Parathyroid adenoma (tissue), 2 donors: Measurements from ENCODE around the gene CEP76.

Experiments used
- H2AFZ ChIP-seq: fragments of 300-600 bp; sonication (generic); one replicate; pipeline ENCODE4 v1.7.0; 2017; ENCODE audit warnings: antibody characterized with exemption, mild to moderate bottlenecking
- H3K27ac ChIP-seq: fragments of 300-600 bp; sonication (generic); one replicate; pipeline ENCODE4 v1.7.0; 2017
- H3K27me3 ChIP-seq: fragments of 300-600 bp; sonication (generic); one replicate; pipeline ENCODE4 v1.7.0; 2017; ENCODE audit warnings: low read length; ENCODE audit not compliant: control insufficient read depth, insufficient read depth
- H3K36me3 ChIP-seq: fragments of 300-600 bp; sonication (generic); one replicate; pipeline ENCODE4 v1.7.0; 2017; ENCODE audit warnings: low read length; ENCODE audit not compliant: control insufficient read depth, insufficient read depth
- H3K4me1 ChIP-seq: fragments of 300-600 bp; sonication (generic); one replicate; pipeline ENCODE4 v1.7.0; 2017; ENCODE audit warnings: control low read depth
- H3K4me2 ChIP-seq: fragments of 300-600 bp; sonication (generic); one replicate; pipeline ENCODE4 v1.7.0; 2017; ENCODE audit warnings: low read length
- H3K4me3 ChIP-seq: fragments of 300-600 bp; sonication (generic); one replicate; pipeline ENCODE4 v1.7.0; 2017; ENCODE audit warnings: low read depth, low read length
- H3K79me2 ChIP-seq: fragments of 300-600 bp; sonication (generic); one replicate; pipeline ENCODE4 v1.7.0; 2017; ENCODE audit warnings: control low read depth
- H3K9ac ChIP-seq: fragments of 300-600 bp; sonication (generic); one replicate; pipeline ENCODE4 v1.7.0; 2017; ENCODE audit warnings: mild to moderate bottlenecking
- H3K9me3 ChIP-seq: fragments of 300-600 bp; sonication (generic); one replicate; pipeline ENCODE4 v1.7.0; 2017; ENCODE audit warnings: low read length; ENCODE audit not compliant: control insufficient read depth
- CTCF ChIP-seq: fragments of 300-600 bp; sonication (generic); IDR thresholded peaks from one replicate; pipeline ENCODE4 v1.7.0; 2017; ENCODE audit warnings: antibody characterized with exemption, mild to moderate bottlenecking
- donor health status: primary hyperparathyroidism.

The CEP76 gene

DNA sequence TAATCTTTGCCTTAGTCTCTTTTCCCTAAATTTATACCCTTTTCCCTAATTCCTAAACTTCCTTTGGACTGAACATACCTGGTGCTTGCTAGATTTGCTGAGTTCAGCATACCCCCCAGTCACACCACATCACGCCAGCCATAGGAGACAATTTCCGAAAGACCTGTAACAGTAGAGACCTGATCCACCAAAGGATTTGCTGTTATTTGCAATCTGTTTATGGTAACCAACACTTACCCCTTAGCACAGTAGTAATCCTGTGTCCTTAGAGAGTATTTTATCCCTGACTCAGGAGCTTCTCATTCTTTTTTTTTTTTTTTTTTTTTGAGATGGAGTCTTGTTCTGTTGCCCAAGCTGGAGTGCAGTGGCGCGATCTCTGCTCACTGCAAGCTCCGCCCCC is 8.9 kb upstream of the CEP76 start:
- TF ChIP-seq CTCF: no peak
- Histone ChIP-seq H2AFZ (no peak overlapping the region), H3K27me3 (no peaks in the 10 kb centered on the region), H3K4me2 (no peak overlapping the region), H3K9ac (no peak overlapping the region), H3K9me3 (no peaks in the 10 kb centered on the region), H3K27ac (no peak overlapping the region), H3K4me1 (no peaks in the 10 kb centered on the region), H3K79me2 (no peaks in the 10 kb centered on the region), H3K36me3 (no peaks in the 10 kb centered on the region), H3K4me3 (no peak overlapping the region)

GRCh38 chr18:12703664-12704063 is 1.1 kb upstream of the CEP76 start:
- H3K27me3 ChIP-seq: no peaks in the 10 kb centered on the region
- no peaks in the 10 kb centered on the region for H3K36me3 ChIP-seq
- H3K4me1 ChIP-seq: peaks cover 8% of the 10 kb centered on the region
- no peaks in the 10 kb centered on the region for H3K9me3 ChIP-seq
- H3K79me2 ChIP-seq: peaks cover 25% of the 10 kb centered on the region
- peak overlapping the region; percentile 86 for H3K4me3 ChIP-seq
- H3K27ac ChIP-seq: peak overlapping the region; percentile 96
- H3K4me2 ChIP-seq: peak overlapping the region; percentile 66
- no peak for TF ChIP-seq CTCF
- peak overlapping the region; percentile 81 for H2AFZ ChIP-seq
- H3K9ac ChIP-seq: no peak overlapping the region

- peaks cover 25% of the 10 kb centered on the region for H3K79me2 ChIP-seq
- H2AFZ ChIP-seq: peak overlapping the region; percentile 81
- peak overlapping the region; percentile 93 for H3K9ac ChIP-seq
- H3K27ac ChIP-seq: peak overlapping the region; percentile 96
- peak overlapping the region; percentile 66 for H3K4me2 ChIP-seq
- H3K9me3 ChIP-seq: no peaks in the 10 kb centered on the region
- no peaks in the 10 kb centered on the region for H3K27me3 ChIP-seq
- TF ChIP-seq CTCF: no peak
- H3K36me3 ChIP-seq: no peaks in the 10 kb centered on the region
- peak overlapping the region; percentile 86 for H3K4me3 ChIP-seq
- H3K4me1 ChIP-seq: peaks cover 8% of the 10 kb centered on the region
Measured at GRCh38 chr18:12703096-12703567, 609 bp upstream of the CEP76 start.

DNA sequence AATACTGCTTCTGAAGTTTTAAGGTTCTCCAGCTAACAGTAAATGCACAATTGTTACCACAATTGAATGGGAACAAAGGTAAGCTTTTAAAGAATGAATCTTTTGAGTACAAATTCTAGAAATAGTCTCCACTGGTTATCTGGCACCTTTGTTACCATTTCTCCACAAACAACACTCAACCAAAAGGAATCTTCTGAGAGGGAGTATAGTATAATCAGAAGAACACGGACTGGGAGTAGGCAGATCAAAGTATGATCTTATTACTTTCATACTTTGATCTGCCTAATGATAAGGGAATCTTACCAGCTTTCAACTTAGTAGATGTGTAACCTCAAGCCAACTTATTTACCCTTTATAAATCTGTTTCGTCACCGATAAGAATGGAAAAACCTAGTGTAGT is 1.4 kb downstream of the CEP76 start:
- Histone ChIP-seq H3K79me2 (peaks cover 25% of the 10 kb centered on the region), H3K27ac (no peak overlapping the region), H3K4me1 (peaks cover 8% of the 10 kb centered on the region), H3K27me3 (no peaks in the 10 kb centered on the region), H3K36me3 (no peaks in the 10 kb centered on the region), H2AFZ (no peak overlapping the region), H3K9ac (no peak overlapping the region), H3K9me3 (no peaks in the 10 kb centered on the region), H3K4me2 (peak overlapping the region; percentile 8), H3K4me3 (no peak overlapping the region)
- no peak for TF ChIP-seq CTCF

DNA sequence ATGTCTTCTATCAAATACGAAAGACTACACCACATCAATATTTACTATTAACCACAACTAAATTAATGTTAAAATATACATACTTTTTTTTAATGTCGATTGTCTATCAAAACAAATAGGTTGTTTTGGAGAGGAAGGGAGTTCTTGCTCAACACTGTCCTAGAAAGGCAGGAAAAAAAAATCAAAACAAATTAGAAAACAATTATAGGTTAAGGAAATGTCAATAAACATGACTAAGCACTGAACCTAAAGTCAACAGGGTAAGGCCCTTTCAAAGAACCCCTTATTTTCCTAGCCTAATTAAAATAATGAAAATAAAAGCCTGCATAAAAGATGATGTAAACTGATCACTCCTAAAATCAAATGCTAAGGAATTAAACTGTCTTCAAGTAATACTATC is 2.8 kb downstream of the CEP76 start:
- no peak overlapping the region for H3K4me3 ChIP-seq
- H3K4me1 ChIP-seq: peaks cover 8% of the 10 kb centered on the region
- peaks cover 21% of the 10 kb centered on the region for H3K79me2 ChIP-seq
- H3K36me3 ChIP-seq: no peaks in the 10 kb centered on the region
- H3K4me2 ChIP-seq: no peak overlapping the region
- H3K27ac ChIP-seq: no peak overlapping the region
- no peaks in the 10 kb centered on the region for H3K27me3 ChIP-seq
- no peak for TF ChIP-seq CTCF
- H3K9ac ChIP-seq: no peak overlapping the region
- H2AFZ ChIP-seq: no peak overlapping the region
- H3K9me3 ChIP-seq: no peaks in the 10 kb centered on the region
